ENCODE results near the gene MBP.
A peak's percentile ranks its signal among the peaks of the same experiment; 100 is the strongest.
"Not testable (repeated sequence)": the region's sequence is repeated elsewhere in the genome, so short reads cannot be mapped to it uniquely, and the experiment has no call there.

Gene MBP

GRCh38 chr18:76970770-76971559 lies 161.6 kb downstream of the MBP start:
- no peak for DNase-seq (ENCODE audit: insufficient read length, low spot score)
- FAIRE-seq, result no peak
- no peak for TF ChIP-seq POLR2A (IDR thresholded peaks at IDR 0.05; ENCODE audit: low read depth, low read length)
- TF ChIP-seq POU2F2 (IDR thresholded peaks at IDR 0.05; ENCODE audit: low read depth, low read length), result no peak
- TF ChIP-seq TAF1 (IDR thresholded peaks at IDR 0.05; ENCODE audit: low read depth, low read length), result no peak
- TF ChIP-seq SPI1 (IDR thresholded peaks at IDR 0.05; ENCODE audit: low read depth, low read length), result no peak
- TF ChIP-seq POLR2AphosphoS5 (IDR thresholded peaks at IDR 0.05; ENCODE audit: low read depth, low read length), result no peak
- no peak for TF ChIP-seq PAX5 (IDR thresholded peaks at IDR 0.05; ENCODE audit: insufficient read depth, low read length, severe bottlenecking)

GRCh38 chr18:76967721-76968472 lies 164.7 kb downstream of the MBP start:
- DNase-seq (ENCODE audit: insufficient read length, low spot score) (no peak), FAIRE-seq (peak; percentile 13)
- TF ChIP-seq PAX5 (IDR thresholded peaks at IDR 0.05; ENCODE audit: insufficient read depth, low read length, severe bottlenecking), result no peak
- TF ChIP-seq POLR2AphosphoS5 (IDR thresholded peaks at IDR 0.05; ENCODE audit: low read depth, low read length), result no peak
- no peak for TF ChIP-seq TAF1 (IDR thresholded peaks at IDR 0.05; ENCODE audit: low read depth, low read length)
- TF ChIP-seq SPI1 (IDR thresholded peaks at IDR 0.05; ENCODE audit: low read depth, low read length), result no peak
- TF ChIP-seq POLR2A (IDR thresholded peaks at IDR 0.05; ENCODE audit: low read depth, low read length), result no peak
- TF ChIP-seq POU2F2 (IDR thresholded peaks at IDR 0.05; ENCODE audit: low read depth, low read length), result no peak

- peak; percentile 98 for FAIRE-seq
- not testable (repeated sequence) for DNase-seq (ENCODE audit: insufficient read length, low spot score)
Observed at GRCh38 chr18:76967299-76967698, 165.3 kb downstream of the MBP start.

- not testable (repeated sequence) for FAIRE-seq; DNase-seq (ENCODE audit: insufficient read length, low spot score)
Observed at GRCh38 chr18:76965555-76966151, 166.9 kb downstream of the MBP start.

DNA sequence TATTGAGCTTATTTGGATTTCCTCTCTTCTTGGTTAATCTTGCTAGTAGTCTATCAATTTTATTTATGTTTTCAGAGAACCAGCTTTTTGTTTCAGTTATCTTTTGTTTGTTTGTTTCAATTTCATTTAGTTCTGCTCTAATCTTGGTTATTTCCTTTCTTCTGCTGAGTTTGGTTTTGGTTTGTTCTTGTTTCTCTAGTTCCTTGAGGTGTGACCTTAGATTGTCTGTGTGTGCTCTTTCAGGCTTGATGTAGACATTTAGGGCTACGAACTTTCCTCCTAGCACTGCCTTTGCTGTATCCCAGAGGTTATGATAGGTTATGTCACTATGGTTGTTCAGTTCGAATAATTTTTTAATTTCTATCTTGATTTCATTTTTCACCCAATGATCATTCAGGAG lies 168.6 kb downstream of the MBP start:
- DNase-seq (ENCODE audit: insufficient read length, low spot score), result no peak
- FAIRE-seq, result no peak
- TF ChIP-seq POLR2AphosphoS5 (IDR thresholded peaks at IDR 0.05; ENCODE audit: low read depth, low read length), result no peak
- TF ChIP-seq POLR2A (IDR thresholded peaks at IDR 0.05; ENCODE audit: low read depth, low read length), result no peak
- TF ChIP-seq POU2F2 (IDR thresholded peaks at IDR 0.05; ENCODE audit: low read depth, low read length), result no peak
- TF ChIP-seq PAX5 (IDR thresholded peaks at IDR 0.05; ENCODE audit: insufficient read depth, low read length, severe bottlenecking), result no peak
- no peak for TF ChIP-seq TAF1 (IDR thresholded peaks at IDR 0.05; ENCODE audit: low read depth, low read length)
- no peak for TF ChIP-seq SPI1 (IDR thresholded peaks at IDR 0.05; ENCODE audit: low read depth, low read length)

DNA sequence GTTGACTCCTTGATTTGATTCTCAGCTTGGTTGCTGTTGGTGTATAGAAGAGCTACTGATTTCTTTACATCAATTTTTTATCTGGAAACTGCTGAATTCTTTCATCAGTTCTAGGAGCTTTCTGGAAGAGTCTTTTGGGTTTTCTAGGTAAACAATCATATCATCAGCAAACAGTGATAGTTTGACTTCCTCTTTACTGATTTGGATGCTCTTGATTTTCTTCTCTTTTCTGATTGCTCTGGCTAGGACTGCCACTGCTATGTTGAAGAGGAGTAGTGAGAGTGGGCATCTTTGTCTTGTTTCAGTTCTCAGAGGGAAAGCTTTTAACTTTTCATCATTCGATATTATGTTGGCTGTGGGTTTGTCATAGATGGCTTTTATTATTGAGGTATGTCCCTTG lies 169.7 kb downstream of the MBP start:
- no peak for FAIRE-seq

DNA sequence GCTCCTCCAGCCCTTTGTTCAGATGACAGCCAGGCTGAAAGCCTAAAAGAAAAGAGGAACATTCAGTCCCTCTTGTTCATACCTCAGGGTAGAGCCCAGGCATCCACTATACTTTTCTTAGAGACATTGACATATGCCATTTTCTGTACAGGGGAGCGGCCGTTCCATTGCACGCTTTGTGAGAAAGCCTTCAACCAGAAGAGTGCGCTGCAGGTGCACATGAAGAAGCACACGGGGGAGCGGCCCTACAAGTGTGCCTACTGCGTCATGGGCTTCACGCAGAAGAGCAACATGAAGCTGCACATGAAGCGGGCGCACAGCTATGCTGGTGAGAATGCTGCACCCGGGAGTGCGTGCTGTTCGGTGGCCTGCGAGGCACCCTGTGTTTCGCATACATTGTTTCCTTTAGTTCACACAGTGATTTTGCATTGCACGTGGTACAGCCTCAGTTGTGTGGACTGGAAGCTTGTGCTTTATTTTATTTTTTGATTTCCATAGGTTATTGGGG lies 172.0 kb downstream of the MBP start:
- FAIRE-seq, result peak; percentile 76
- no peak for DNase-seq (ENCODE audit: insufficient read length, low spot score)
- TF ChIP-seq SPI1 (IDR thresholded peaks at IDR 0.05; ENCODE audit: low read depth, low read length), result no peak

More for the DNA sequence above, 169.7 kb downstream of the MBP start:
- no peak for DNase-seq (ENCODE audit: insufficient read length, low spot score)
- TF ChIP-seq SPI1 (IDR thresholded peaks at IDR 0.05; ENCODE audit: low read depth, low read length) (peak; percentile 59), TAF1 (IDR thresholded peaks at IDR 0.05; ENCODE audit: low read depth, low read length) (no peak), PAX5 (IDR thresholded peaks at IDR 0.05; ENCODE audit: insufficient read depth, low read length, severe bottlenecking) (no peak), POLR2A (IDR thresholded peaks at IDR 0.05; ENCODE audit: low read depth, low read length) (no peak), POU2F2 (IDR thresholded peaks at IDR 0.05; ENCODE audit: low read depth, low read length) (no peak), POLR2AphosphoS5 (IDR thresholded peaks at IDR 0.05; ENCODE audit: low read depth, low read length) (no peak)

DNA sequence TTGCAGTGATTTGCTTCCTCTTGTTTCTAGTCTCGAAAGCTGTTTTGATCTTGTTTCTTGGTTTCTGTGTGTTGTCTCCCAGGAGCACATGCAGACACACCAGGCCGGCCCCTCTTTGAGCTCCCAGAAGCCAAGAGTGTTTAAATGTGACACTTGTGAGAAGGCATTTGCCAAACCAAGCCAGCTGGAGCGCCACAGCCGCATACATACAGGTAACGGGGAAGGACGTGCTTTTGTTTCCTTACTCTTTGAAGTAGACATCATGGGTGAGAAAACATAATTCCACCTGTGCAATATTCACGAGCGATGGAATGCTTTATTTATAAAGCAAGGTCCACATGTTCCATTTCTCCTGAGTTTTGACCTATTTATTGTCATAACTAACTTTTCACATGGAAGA lies 173.0 kb downstream of the MBP start:
- no peak for TF ChIP-seq POLR2A (IDR thresholded peaks at IDR 0.05; ENCODE audit: low read depth, low read length)
- FAIRE-seq (no peak), DNase-seq (ENCODE audit: insufficient read length, low spot score) (no peak)

- DNase-seq (ENCODE audit: insufficient read length, low spot score), result no peak
Observed at GRCh38 chr18:76958692-76959341, 173.8 kb downstream of the MBP start.

More at GRCh38 chr18:76958692-76959341, 173.8 kb downstream of the MBP start:
- FAIRE-seq, result no peak
- TF ChIP-seq POLR2A (IDR thresholded peaks at IDR 0.05; ENCODE audit: low read depth, low read length) (no peak), TAF1 (IDR thresholded peaks at IDR 0.05; ENCODE audit: low read depth, low read length) (no peak), POU2F2 (IDR thresholded peaks at IDR 0.05; ENCODE audit: low read depth, low read length) (no peak), SPI1 (IDR thresholded peaks at IDR 0.05; ENCODE audit: low read depth, low read length) (no peak), PAX5 (IDR thresholded peaks at IDR 0.05; ENCODE audit: insufficient read depth, low read length, severe bottlenecking) (no peak), POLR2AphosphoS5 (IDR thresholded peaks at IDR 0.05; ENCODE audit: low read depth, low read length) (no peak)

All from GM12891 (cell line).